Chondrocyte (in vitro differentiated cells): ENCODE measurements around the gene KLHL8. TPM values are rescaled to one million over a fixed set of nuclear protein-coding genes. Genes with fewer than 3 reads are reported as not detected.
A peak's percentile ranks its signal among the peaks of the same experiment; 100 is the strongest.
"Not testable (repeated sequence)": the region's sequence is repeated elsewhere in the genome, so short reads cannot be mapped to it uniquely, and the experiment has no call there.

Source experiments
- DNase-seq: peaks from one replicate; pipeline ENCODE4 v3.0.0; 2021; ENCODE audit warnings: mixed read lengths, low spot score
- H3K27ac Mint-ChIP-seq: one replicate; pipeline ENCODE4 v1.8.0; 2021; ENCODE audit warnings: mild to moderate bottlenecking, moderate library complexity, mixed read lengths; ENCODE audit not compliant: unreplicated experiment
- H3K27me3 Mint-ChIP-seq: 2 replicates; pipeline ENCODE4 v1.8.0; 2021; ENCODE audit warnings: low read depth, mixed read lengths
- H3K36me3 Mint-ChIP-seq: 2 replicates; pipeline ENCODE4 v1.8.0; 2021; ENCODE audit warnings: low read depth, mixed read lengths
- H3K4me1 Mint-ChIP-seq: 2 replicates; pipeline ENCODE4 v1.8.0; 2021; ENCODE audit warnings: low read depth, mild to moderate bottlenecking, mixed read lengths
- H3K4me3 Mint-ChIP-seq: one replicate; pipeline ENCODE4 v1.8.0; 2021; ENCODE audit warnings: mild to moderate bottlenecking, moderate library complexity, mixed read lengths; ENCODE audit not compliant: unreplicated experiment
- H3K9me3 Mint-ChIP-seq: 2 replicates; pipeline ENCODE4 v1.8.0; 2021; ENCODE audit warnings: low read depth, mixed read lengths
- total RNA-seq: library from RNA; stranded (reverse); gene quantifications from 3 replicates; pipeline ENCODE4 v1.2.1, GENCODE V29; 2021
- TF ChIP-seq, protein P1 (sequence below): fragments of 200-600 bp; sonication (generic); IDR thresholded peaks from 2 replicates; pipeline ENCODE4 v1.5.0; 2021; ENCODE audit warnings: antibody characterized with exemption, mild to moderate bottlenecking, moderate library complexity

KLHL8 gene
- total RNA-seq, 1 donor from 2014 or later, result 9.1 TPM

GRCh38 chr4:87150498-87151261 lies 69.7 kb downstream of the KLHL8 start:
- Mint-ChIP-seq H3K9me3 (no peaks in the 10 kb centered on the region), H3K27me3 (no peaks in the 10 kb centered on the region), H3K36me3 (no peaks in the 10 kb centered on the region), H3K4me3 (no peak overlapping the region), H3K27ac (no peak overlapping the region), H3K4me1 (peaks cover 11% of the 10 kb centered on the region)
- TF ChIP-seq, protein P1, sequence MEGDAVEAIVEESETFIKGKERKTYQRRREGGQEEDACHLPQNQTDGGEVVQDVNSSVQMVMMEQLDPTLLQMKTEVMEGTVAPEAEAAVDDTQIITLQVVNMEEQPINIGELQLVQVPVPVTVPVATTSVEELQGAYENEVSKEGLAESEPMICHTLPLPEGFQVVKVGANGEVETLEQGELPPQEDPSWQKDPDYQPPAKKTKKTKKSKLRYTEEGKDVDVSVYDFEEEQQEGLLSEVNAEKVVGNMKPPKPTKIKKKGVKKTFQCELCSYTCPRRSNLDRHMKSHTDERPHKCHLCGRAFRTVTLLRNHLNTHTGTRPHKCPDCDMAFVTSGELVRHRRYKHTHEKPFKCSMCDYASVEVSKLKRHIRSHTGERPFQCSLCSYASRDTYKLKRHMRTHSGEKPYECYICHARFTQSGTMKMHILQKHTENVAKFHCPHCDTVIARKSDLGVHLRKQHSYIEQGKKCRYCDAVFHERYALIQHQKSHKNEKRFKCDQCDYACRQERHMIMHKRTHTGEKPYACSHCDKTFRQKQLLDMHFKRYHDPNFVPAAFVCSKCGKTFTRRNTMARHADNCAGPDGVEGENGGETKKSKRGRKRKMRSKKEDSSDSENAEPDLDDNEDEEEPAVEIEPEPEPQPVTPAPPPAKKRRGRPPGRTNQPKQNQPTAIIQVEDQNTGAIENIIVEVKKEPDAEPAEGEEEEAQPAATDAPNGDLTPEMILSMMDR, result peak; percentile 95
- DNase-seq, result no peak

DNA sequence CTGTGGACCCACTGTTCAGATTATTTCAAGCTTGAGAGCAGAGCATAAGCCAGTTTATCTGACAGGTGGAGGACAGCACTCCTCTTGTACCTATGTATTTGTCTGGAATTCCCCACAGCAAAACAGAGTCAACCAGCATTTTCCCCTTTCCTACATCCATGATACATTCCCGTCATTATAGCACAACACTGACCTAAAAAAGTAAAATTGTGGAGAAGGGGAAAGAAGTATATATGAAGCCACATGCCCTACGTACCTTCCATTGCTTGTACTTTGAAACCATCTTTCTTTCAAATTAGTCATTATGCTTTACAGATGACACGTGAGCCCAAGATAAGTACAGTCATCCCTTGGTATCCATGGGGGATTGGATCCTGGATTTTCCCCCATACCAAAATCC lies 73.3 kb downstream of the KLHL8 start:
- H3K4me3 Mint-ChIP-seq, result no peak overlapping the region
- no peak overlapping the region for H3K27ac Mint-ChIP-seq
- H3K9me3 Mint-ChIP-seq, result no peaks in the 10 kb centered on the region

DNA sequence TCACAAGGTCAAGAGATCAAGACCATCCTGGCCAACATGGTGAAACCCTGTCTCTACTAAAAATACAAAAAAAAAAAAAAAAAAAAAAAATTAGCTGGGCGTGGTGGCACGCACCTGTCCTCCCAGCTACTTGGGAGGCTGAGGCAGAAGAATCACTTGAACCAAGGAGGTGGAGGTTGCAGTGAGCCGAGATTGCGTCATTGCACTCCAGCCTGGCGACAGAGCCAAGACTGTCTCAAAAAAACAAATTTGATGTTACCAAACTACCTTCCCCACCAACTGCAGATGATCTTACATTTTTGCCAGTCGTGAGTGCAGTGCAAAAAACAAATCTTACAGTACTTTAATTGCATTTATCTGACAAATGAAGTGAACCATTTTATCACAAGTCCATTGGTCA lies 74.5 kb downstream of the KLHL8 start:
- H3K27ac Mint-ChIP-seq, H3K36me3 Mint-ChIP-seq, H3K9me3 Mint-ChIP-seq, H3K27me3 Mint-ChIP-seq, H3K4me3 Mint-ChIP-seq, DNase-seq, H3K4me1 Mint-ChIP-seq: not testable (repeated sequence)

More for the DNA sequence above, 73.3 kb downstream of the KLHL8 start:
- Mint-ChIP-seq H3K36me3 (peaks cover 9% of the 10 kb centered on the region), H3K4me1 (peaks cover 11% of the 10 kb centered on the region), H3K27me3 (no peaks in the 10 kb centered on the region)
- TF ChIP-seq, protein P1, result no peak
- no peak for DNase-seq

GRCh38 chr4:87144356-87144755 lies 76.1 kb downstream of the KLHL8 start:
- Mint-ChIP-seq H3K4me3 (no peak overlapping the region), H3K9me3 (no peaks in the 10 kb centered on the region), H3K27me3 (no peaks in the 10 kb centered on the region), H3K4me1 (no peaks in the 10 kb centered on the region), H3K27ac (no peak overlapping the region), H3K36me3 (peaks cover 14% of the 10 kb centered on the region)
- TF ChIP-seq, protein P1, result no peak
- no peak for DNase-seq

GRCh38 chr4:87141428-87141827 lies 79.0 kb downstream of the KLHL8 start:
- no peaks in the 10 kb centered on the region for H3K9me3 Mint-ChIP-seq
- no peaks in the 10 kb centered on the region for H3K4me1 Mint-ChIP-seq
- no peak for DNase-seq
- H3K27me3 Mint-ChIP-seq, result no peaks in the 10 kb centered on the region
- no peak overlapping the region for H3K4me3 Mint-ChIP-seq
- H3K36me3 Mint-ChIP-seq, result peaks cover 17% of the 10 kb centered on the region
- H3K27ac Mint-ChIP-seq, result no peak overlapping the region
- TF ChIP-seq, protein P1, result no peak

DNA sequence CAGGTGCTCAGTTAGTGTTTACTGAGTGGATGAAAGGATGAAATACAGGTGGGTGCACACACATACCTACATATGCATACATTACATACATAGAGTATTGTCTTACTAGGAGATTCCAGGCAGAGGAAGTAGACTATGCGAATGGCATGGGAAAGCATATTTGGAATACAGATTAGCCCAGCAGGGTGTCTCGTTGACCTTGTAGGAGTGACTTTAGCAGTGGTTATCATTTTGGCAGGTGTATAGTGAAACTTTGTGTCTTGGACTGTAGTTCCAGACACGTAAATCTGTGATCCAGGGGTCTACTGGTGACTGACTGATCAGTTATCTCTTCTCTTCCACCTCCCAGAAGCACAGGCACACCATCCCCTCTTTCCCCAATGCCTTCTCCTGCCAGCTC lies 86.3 kb downstream of the KLHL8 start:
- Mint-ChIP-seq H3K27me3 (no peaks in the 10 kb centered on the region), H3K36me3 (peaks cover 38% of the 10 kb centered on the region), H3K9me3 (no peaks in the 10 kb centered on the region), H3K4me3 (no peak overlapping the region), H3K27ac (no peak overlapping the region), H3K4me1 (no peaks in the 10 kb centered on the region)
- no peak for DNase-seq
- TF ChIP-seq, protein P1, result no peak
